Measurements from ENCODE around the gene ABHD2. TPM values are rescaled to one million over a fixed set of nuclear protein-coding genes. Genes with fewer than 3 reads are reported as not detected.

ABHD2 gene
- total RNA-seq, 1 experiment from 2014 or later: 15.6 TPM

- no peak overlapping the region for H2AFZ ChIP-seq (ENCODE audit: low read length)
- no peak overlapping the region for H3K4me2 ChIP-seq (ENCODE audit: insufficient read depth, insufficient read length, low read length)
- Mint-ChIP-seq H3K4me3 (0 out of 5 replicates have a peak overlapping the region, but pooled peaks of 1 of the 2 experiments have one; percentile 18), H3K36me3 (ENCODE audit: insufficient read depth in 1 of 3, low read depth in 3 of 3) (no peaks in the 10 kb centered on the region), H3K27ac (no peak overlapping the region; a peak in 1 of 7 replicates), H3K4me1 (peaks cover 12 to 38% of the 10 kb centered on the region in 2 experiments), H3K27me3 (ENCODE audit: low read depth) (no peaks in the 10 kb centered on the region; the same call in 1 of the 2 replicates), H3K9me3 (no peaks in the 10 kb centered on the region)
- no peak overlapping the region for H2BK5ac ChIP-seq (ENCODE audit: insufficient read length, low read length)
- no peaks in the 10 kb centered on the region for H3K9me3 ChIP-seq (ENCODE audit: control insufficient read depth, low read depth, low read length)
- H3K79me2 ChIP-seq (ENCODE audit: insufficient read depth, low read length): no peaks in the 10 kb centered on the region; the same call in 1 of the 2 replicates
- no peaks in the 10 kb centered on the region for H4K20me1 ChIP-seq (ENCODE audit: control insufficient read depth, insufficient read depth, insufficient read length)
- no peak overlapping the region for H4K5ac ChIP-seq (ENCODE audit: insufficient read length, low read depth, low read length)
- no peak overlapping the region for H3K23ac ChIP-seq (ENCODE audit: insufficient read length, low read depth, low read length)
- H3K23me2 ChIP-seq (ENCODE audit: insufficient read length, low read depth, low read length, poor library complexity, severe bottlenecking): peaks cover 9% of the 10 kb centered on the region
- TF ChIP-seq CTCF (conservative IDR thresholded peaks at IDR 0.05): no peak
- H3K18ac ChIP-seq (ENCODE audit: insufficient read length, low read depth, low read length): no peak overlapping the region
- H2BK120ac ChIP-seq (ENCODE audit: low read depth, low read length, poor library complexity, severe bottlenecking): no peak overlapping the region
- no peak overlapping the region for H4K91ac ChIP-seq (ENCODE audit: insufficient read length, low read depth, low read length)
- H3K27ac ChIP-seq (ENCODE audit: insufficient read length, low read depth, low read length): no peak overlapping the region
- no peak overlapping the region for H2BK15ac ChIP-seq (ENCODE audit: low read depth, low read length)
- H2AK5ac ChIP-seq (ENCODE audit: insufficient read length, low read length): no peak overlapping the region
- no peak overlapping the region for H2BK12ac ChIP-seq (ENCODE audit: insufficient read length, low read depth, low read length)
- H3T11ph ChIP-seq (ENCODE audit: low read length): no peak overlapping the region
- WGBS (ENCODE audit: extremely low coverage, insufficient read length, low lambda C conversion rate): no CpG with 5 or more reads among the region's 1 CpG
- no peak overlapping the region for H3K14ac ChIP-seq (ENCODE audit: insufficient read depth, low read length)
- H3K9ac ChIP-seq (ENCODE audit: extremely low read depth, insufficient read length, low read length): no peak overlapping the region
- H2BK20ac ChIP-seq (ENCODE audit: low read depth, low read length, poor library complexity, severe bottlenecking): no peak overlapping the region
- H3K56ac ChIP-seq (ENCODE audit: insufficient read length, low read depth, low read length): no peak overlapping the region
- peaks cover 11% of the 10 kb centered on the region for H3K4me1 ChIP-seq (ENCODE audit: insufficient read depth, low read length)
- H4K8ac ChIP-seq (replicated peaks; ENCODE audit: insufficient read length, low read depth, low read length): no peak overlapping the region
- DNase-seq: no peak
- no peaks in the 10 kb centered on the region for H3K79me1 ChIP-seq (ENCODE audit: insufficient read depth, low read depth, low read length, poor library complexity, severe bottlenecking)
- no peak overlapping the region for H3K4ac ChIP-seq (ENCODE audit: low read depth, low read length)
- H3K27me3 ChIP-seq (ENCODE audit: insufficient read depth, low read length): no peaks in the 10 kb centered on the region
Observed at GRCh38 chr15:89091627-89092220, 3.5 kb downstream of the ABHD2 start.
